ENCODE results near the gene ELAPOR1. TPM values are rescaled to one million over a fixed set of nuclear protein-coding genes. Genes with fewer than 3 reads are reported as not detected.

Gene ELAPOR1
- total and polyA plus RNA-seq, 2 donors (not counting 3 experiments of a cell fraction or from before 2014, with no cell fraction given) = 1.0 to 1.1 TPM

GRCh38 chr1:109148987-109149561 is 35.2 kb downstream of the ELAPOR1 start:
- no peaks in the 10 kb centered on the region for H3K36me3 ChIP-seq (ENCODE audit: control insufficient read depth in 2 of 2, extremely low read depth in 1 of 2, insufficient read depth in 2 of 2, low read length in 2 of 2)
- no peak overlapping the region for H3K27ac ChIP-seq (ENCODE audit: insufficient read depth, low read depth, low read length)
- H3K4me3 ChIP-seq (replicated peaks in 1 of 3; ENCODE audit: insufficient read depth in 1 of 3, low read depth in 1 of 3, low read length in 3 of 3) = no peak overlapping the region
- no peaks in the 10 kb centered on the region for H3K27me3 ChIP-seq (ENCODE audit: control insufficient read depth in 2 of 2, insufficient read depth in 2 of 2, low read length in 2 of 2)
- H2AFZ ChIP-seq (ENCODE audit: low read depth, low read length) = no peak overlapping the region
- DNase-seq (ENCODE audit: low read depth, low spot score) (no peak), FAIRE-seq (no peak)
- intact Hi-C loops (cut with micrococcal nuclease) = no loop called here
- no peaks in the 10 kb centered on the region for H3K4me1 ChIP-seq (ENCODE audit: control insufficient read depth, extremely low read depth, insufficient read depth, low read length)
- no peak overlapping the region for H3K9ac ChIP-seq (replicated peaks; ENCODE audit: extremely low read depth, insufficient read depth, low read length)
- H3K9me1 ChIP-seq (replicated peaks; ENCODE audit: control insufficient read depth, extremely low read depth, insufficient read depth, low read length) = no peaks in the 10 kb centered on the region
- dilution Hi-C loops (cut with MboI; ENCODE audit: extremely low pct_ligation_motif_present, low sequenced_read_pairs) = no loop called here
- POLR2A ChIA-PET = no interaction called here
- H3K9me3 ChIP-seq (replicated peaks; ENCODE audit: control insufficient read depth, insufficient read depth, low read length) = no peaks in the 10 kb centered on the region
- TF ChIP-seq FOS (IDR thresholded peaks at IDR 0.05; ENCODE audit: borderline replicate concordance, insufficient read depth, low read length) = no peak
- TF ChIP-seq JUN (IDR thresholded peaks at IDR 0.05; ENCODE audit: borderline replicate concordance, insufficient read depth, insufficient read length, low read depth) = no peak
- TF ChIP-seq MYC (IDR thresholded peaks at IDR 0.05; ENCODE audit: low read depth, low read length) = no peak
- TF ChIP-seq GATA2 (IDR thresholded peaks at IDR 0.05; ENCODE audit: insufficient read depth, insufficient read length, low read depth, low read length) = no peak
- TF ChIP-seq POLR2A (IDR thresholded peaks at IDR 0.05; ENCODE audit: low read depth, low read length) = no peak
- TF ChIP-seq POLR2AphosphoS5 (IDR thresholded peaks at IDR 0.05; ENCODE audit: insufficient read depth, low read depth, low read length) = no peak
- CTCF ChIA-PET = interaction anchor here (0.8 to 1.9 kb wide), 5 partner anchors 8 to 36 kb away, joined by 3 to 5 read pairs (median 3); a partner anchor contains a TSS
- H3K79me2 ChIP-seq (ENCODE audit: control insufficient read depth, insufficient read depth, low read length) = no peaks in the 10 kb centered on the region
- no TSS peak for BruUV-seq (replicated peaks)
- no peaks in the 10 kb centered on the region for H4K20me1 ChIP-seq (replicated peaks; ENCODE audit: control insufficient read depth, extremely low read depth, insufficient read depth, low read length)
- no peak overlapping the region for H3K4me2 ChIP-seq (ENCODE audit: insufficient read depth, low read length)

- intact Hi-C loops (cut with micrococcal nuclease) = no loop called here
- TF ChIP-seq MYC (IDR thresholded peaks at IDR 0.05; ENCODE audit: low read depth, low read length) (no peak), GATA2 (IDR thresholded peaks at IDR 0.05; ENCODE audit: insufficient read depth, insufficient read length, low read depth, low read length) (no peak), CTCF (IDR thresholded peaks at IDR 0.05; ENCODE audit: extremely low read depth in 1 of 2, insufficient read depth in 1 of 2, low read depth in 1 of 2, low read length in 2 of 2) (no peak)
- CTCF ChIA-PET = interaction anchor here (0.8 to 1.5 kb wide), 4 partner anchors 9 to 37 kb away, joined by 3 to 5 read pairs (median 3); a partner anchor contains a TSS
- POLR2A ChIA-PET = no interaction called here
- no peak for DNase-seq (ENCODE audit: low read depth, low spot score)
- Histone ChIP-seq H3K4me2 (ENCODE audit: insufficient read depth, low read length) (no peak overlapping the region), H3K36me3 (ENCODE audit: control insufficient read depth in 2 of 2, extremely low read depth in 1 of 2, insufficient read depth in 2 of 2, low read length in 2 of 2) (no peaks in the 10 kb centered on the region), H2AFZ (ENCODE audit: low read depth, low read length) (no peak overlapping the region), H3K27ac (ENCODE audit: insufficient read depth, low read depth, low read length) (no peak overlapping the region), H3K79me2 (ENCODE audit: control insufficient read depth, insufficient read depth, low read length) (no peaks in the 10 kb centered on the region), H3K4me3 (replicated peaks in 1 of 3; ENCODE audit: insufficient read depth in 1 of 3, low read depth in 1 of 3, low read length in 3 of 3) (no peak overlapping the region), H3K9me3 (replicated peaks; ENCODE audit: control insufficient read depth, insufficient read depth, low read length) (no peaks in the 10 kb centered on the region), H3K9me1 (replicated peaks; ENCODE audit: control insufficient read depth, extremely low read depth, insufficient read depth, low read length) (no peaks in the 10 kb centered on the region), H4K20me1 (replicated peaks; ENCODE audit: control insufficient read depth, extremely low read depth, insufficient read depth, low read length) (no peaks in the 10 kb centered on the region), H3K4me1 (ENCODE audit: control insufficient read depth, extremely low read depth, insufficient read depth, low read length) (no peaks in the 10 kb centered on the region), H3K9ac (replicated peaks; ENCODE audit: extremely low read depth, insufficient read depth, low read length) (no peak overlapping the region), H3K27me3 (ENCODE audit: control insufficient read depth in 2 of 2, insufficient read depth in 2 of 2, low read length in 2 of 2) (peaks cover 0 to 2% of the 10 kb centered on the region in 2 experiments)
- FAIRE-seq = no peak
- BruUV-seq (replicated peaks) = no TSS peak
- dilution Hi-C loops (cut with MboI; ENCODE audit: extremely low pct_ligation_motif_present, low sequenced_read_pairs) = no loop called here
Observed at GRCh38 chr1:109149874-109150601, 36.1 kb downstream of the ELAPOR1 start.
